Measurements from ENCODE around the gene WFS1. TPM values are rescaled to one million over a fixed set of nuclear protein-coding genes. Genes with fewer than 3 reads are reported as not detected.

The WFS1 gene
- total RNA-seq, 1 donor = 14.3 TPM

DNA sequence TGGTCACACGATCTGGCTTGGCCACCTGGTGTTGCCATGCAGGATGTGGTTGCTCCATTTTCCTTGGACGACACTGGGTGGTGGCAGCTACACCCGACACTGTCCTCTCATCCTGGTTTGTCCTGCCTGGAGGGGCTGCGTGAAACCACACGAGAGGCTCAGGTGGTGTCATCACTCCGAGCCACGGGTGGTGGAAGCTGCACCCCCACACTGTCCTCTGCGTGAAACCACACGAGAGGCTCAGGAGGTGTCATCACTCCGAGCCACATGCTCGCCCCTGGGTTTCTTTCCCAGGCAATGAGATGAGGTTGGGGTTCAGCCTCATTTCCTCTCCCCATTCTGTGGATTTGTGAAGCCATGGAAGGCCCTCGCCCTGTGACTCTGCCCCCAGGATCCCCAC lies 34.3 kb downstream of the WFS1 start:
- no peak for DNase-seq (ENCODE audit: low read depth)
- TF ChIP-seq, protein P1, sequence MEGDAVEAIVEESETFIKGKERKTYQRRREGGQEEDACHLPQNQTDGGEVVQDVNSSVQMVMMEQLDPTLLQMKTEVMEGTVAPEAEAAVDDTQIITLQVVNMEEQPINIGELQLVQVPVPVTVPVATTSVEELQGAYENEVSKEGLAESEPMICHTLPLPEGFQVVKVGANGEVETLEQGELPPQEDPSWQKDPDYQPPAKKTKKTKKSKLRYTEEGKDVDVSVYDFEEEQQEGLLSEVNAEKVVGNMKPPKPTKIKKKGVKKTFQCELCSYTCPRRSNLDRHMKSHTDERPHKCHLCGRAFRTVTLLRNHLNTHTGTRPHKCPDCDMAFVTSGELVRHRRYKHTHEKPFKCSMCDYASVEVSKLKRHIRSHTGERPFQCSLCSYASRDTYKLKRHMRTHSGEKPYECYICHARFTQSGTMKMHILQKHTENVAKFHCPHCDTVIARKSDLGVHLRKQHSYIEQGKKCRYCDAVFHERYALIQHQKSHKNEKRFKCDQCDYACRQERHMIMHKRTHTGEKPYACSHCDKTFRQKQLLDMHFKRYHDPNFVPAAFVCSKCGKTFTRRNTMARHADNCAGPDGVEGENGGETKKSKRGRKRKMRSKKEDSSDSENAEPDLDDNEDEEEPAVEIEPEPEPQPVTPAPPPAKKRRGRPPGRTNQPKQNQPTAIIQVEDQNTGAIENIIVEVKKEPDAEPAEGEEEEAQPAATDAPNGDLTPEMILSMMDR (IDR thresholded peaks at IDR 0.05; ENCODE audit: insufficient read depth, low read length) = no peak
- no peak overlapping the region for H3K4me3 ChIP-seq (ENCODE audit: low read depth, low read length)

DNA sequence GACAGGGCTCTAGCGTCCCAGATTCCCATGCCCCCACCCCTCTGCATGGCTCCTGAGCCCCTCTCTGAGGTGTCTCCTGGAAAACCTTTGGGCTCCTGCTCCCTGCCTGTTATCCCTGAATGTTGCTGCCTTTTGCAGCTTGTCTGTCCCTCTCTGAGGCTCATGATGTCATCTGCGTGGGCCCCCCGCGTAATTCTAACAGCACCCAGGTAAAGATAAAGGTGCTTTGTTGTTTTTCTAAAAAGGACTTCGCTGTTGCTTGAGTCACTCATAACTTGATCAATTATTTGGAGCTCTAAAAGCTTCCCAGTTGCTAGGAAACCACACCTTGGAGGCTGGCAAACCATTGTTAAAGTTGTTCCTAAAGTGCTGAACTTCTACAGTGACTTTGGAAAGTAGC lies 36.6 kb downstream of the WFS1 start:
- no peak overlapping the region for H3K4me3 ChIP-seq (ENCODE audit: low read depth, low read length)
- DNase-seq (ENCODE audit: low read depth) = no peak
- TF ChIP-seq, protein P1 (IDR thresholded peaks at IDR 0.05; ENCODE audit: insufficient read depth, low read length) = no peak

DNA sequence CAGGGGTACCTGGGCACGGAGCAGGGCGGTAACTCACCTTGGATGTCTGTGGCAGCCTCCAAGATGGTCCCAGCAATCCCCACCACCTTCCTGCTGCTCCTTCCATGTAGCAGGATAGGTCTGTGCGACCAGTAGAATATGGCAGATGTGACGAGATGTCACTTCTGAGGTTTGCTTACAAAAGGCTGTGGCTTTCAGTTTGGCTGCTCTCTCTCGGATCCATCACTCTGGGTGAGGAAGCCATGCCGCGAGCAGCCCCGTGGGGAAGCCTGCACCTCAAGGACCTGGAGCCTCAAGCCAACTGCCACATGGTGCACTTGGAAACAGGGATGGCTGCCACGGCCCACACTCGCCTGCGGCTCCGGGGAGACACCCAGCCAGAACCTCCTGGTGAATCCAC lies 37.6 kb downstream of the WFS1 start:
- H3K4me3 ChIP-seq (ENCODE audit: low read depth, low read length) = no peak overlapping the region
- TF ChIP-seq, protein P1 (IDR thresholded peaks at IDR 0.05; ENCODE audit: insufficient read depth, low read length) = no peak
- no peak for DNase-seq (ENCODE audit: low read depth)

DNA sequence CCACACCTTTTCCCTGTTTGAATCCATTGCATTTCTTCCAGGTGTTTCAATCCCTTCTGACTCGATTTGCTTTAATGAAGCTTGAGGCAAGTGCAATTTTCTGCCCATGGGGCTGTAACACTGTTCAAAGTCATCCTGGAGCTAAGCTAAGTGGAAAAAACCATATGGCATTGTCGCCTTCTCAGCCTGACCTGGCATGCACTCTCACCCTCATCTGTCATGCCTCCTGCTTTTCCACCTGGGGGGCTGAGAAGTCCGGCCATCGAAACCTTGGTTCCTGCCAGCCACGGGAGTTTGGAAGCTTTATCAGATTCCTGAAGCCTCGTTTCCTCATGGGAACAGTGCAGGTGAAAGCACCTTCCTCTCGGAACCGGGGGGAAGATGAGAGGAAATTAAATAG lies 38.2 kb downstream of the WFS1 start:
- no peak for DNase-seq (ENCODE audit: low read depth)
- TF ChIP-seq, protein P1 (IDR thresholded peaks at IDR 0.05; ENCODE audit: insufficient read depth, low read length) = no peak
- no peak overlapping the region for H3K4me3 ChIP-seq (ENCODE audit: low read depth, low read length)

DNA sequence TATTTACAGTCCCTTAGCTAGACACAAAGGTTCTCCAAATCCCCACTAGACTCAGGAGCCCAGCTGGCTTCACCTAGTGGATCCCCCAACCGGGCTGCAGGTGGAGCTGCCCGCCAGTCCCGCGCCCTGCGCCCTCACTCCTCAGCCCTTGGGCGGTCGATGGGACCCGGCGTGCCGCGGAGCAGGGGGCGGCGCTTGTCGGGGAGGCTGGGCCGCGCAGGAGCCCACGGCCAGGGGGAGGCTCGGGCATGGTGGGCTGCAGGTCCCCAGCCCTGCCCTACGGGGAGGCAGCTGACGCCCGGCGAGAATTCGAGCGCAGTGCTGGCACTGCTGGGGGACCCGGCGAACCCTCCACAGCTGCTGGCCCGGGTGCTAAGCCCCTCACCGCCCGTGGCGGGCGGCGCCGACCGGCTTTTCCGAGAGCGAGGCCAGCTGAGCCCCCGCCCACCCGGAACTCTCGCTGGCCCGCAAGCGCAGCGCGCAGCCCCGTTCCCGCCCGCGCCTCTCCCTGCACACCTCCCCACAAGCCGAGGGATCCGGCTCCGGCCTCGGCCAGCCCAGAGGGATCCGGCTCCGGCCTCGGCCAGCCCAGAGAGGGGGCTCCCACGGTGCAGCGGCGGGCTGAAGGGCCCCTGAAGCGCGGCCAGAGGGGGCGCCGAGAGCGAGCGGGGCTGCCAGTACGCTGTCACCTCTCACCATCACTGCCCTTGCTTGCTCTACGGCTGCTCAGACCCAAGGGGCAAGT lies 39.4 kb downstream of the WFS1 start:
- DNase-seq (ENCODE audit: low read depth) = no peak
- TF ChIP-seq, protein P1 (IDR thresholded peaks at IDR 0.05; ENCODE audit: insufficient read depth, low read length) = no peak
- H3K4me3 ChIP-seq (ENCODE audit: low read depth, low read length) = no peak overlapping the region

DNA sequence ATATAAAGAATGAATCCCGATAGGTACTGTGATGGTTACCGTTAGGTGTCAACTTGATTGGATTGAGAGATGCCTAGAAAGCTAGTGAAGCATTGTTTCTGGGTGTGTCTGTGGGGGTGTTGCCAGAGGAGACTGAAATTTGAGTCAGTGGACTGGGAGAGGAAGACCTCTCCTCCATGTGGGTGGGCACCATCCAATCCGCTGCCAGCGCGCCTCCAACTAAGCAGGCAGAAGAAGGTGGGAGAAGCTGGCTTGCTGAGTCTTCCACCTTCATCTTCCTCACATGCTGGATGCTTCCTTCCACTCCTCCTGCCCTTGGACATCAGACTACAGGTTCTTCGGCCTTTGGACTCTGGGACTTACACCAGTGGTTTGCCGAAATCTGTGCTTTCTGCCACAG lies 40.1 kb downstream of the WFS1 start:
- DNase-seq (ENCODE audit: low read depth) = no peak
- TF ChIP-seq, protein P1 (IDR thresholded peaks at IDR 0.05; ENCODE audit: insufficient read depth, low read length) = no peak
- H3K4me3 ChIP-seq (ENCODE audit: low read depth, low read length) = no peak overlapping the region

DNA sequence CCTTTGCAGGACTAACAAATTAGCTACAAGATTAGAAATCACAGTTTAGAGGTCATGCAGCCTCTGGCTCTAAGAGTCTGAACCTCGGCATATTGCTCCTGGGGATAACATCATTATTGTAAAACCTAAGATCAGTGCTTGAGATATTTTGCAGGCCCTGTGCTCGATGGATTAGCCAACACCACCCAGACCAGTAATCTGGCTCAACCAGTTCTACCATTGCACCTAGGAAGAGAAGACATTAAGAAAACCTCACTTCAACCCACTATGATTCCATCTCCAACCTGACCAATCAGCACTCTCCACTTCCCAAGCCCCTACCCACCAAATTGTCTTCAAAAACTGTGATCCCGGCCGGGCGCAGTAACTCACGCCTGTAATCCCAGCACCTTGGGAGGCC lies 43.6 kb downstream of the WFS1 start:
- no peak overlapping the region for H3K4me3 ChIP-seq (ENCODE audit: low read depth, low read length)
- TF ChIP-seq, protein P1 (IDR thresholded peaks at IDR 0.05; ENCODE audit: insufficient read depth, low read length) = no peak
- no peak for DNase-seq (ENCODE audit: low read depth)

Data from fibroblast of the aortic adventitia (primary cell).